Measurements from ENCODE around the gene VPS29.

DNA sequence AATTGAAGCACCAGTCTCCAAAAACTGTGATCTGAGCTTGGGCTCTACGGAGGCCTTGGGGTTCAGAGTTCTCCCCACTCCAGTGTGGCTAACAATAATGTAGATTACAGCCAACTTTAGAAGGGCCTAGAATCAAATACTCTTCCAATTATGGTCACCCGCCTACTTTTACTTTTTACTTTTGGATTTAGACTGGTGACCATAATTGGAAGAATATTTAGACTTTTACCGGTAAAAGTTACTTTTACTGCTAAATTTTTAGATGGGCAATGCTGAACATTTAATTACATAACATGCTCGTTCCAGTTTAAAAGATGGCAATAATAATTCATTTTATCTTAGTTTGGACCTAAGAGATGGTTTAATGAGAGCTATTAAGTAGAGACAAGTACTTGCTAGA is 42.1 kb upstream of the VPS29 start:
- TF ChIP-seq, protein P1, sequence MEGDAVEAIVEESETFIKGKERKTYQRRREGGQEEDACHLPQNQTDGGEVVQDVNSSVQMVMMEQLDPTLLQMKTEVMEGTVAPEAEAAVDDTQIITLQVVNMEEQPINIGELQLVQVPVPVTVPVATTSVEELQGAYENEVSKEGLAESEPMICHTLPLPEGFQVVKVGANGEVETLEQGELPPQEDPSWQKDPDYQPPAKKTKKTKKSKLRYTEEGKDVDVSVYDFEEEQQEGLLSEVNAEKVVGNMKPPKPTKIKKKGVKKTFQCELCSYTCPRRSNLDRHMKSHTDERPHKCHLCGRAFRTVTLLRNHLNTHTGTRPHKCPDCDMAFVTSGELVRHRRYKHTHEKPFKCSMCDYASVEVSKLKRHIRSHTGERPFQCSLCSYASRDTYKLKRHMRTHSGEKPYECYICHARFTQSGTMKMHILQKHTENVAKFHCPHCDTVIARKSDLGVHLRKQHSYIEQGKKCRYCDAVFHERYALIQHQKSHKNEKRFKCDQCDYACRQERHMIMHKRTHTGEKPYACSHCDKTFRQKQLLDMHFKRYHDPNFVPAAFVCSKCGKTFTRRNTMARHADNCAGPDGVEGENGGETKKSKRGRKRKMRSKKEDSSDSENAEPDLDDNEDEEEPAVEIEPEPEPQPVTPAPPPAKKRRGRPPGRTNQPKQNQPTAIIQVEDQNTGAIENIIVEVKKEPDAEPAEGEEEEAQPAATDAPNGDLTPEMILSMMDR (conservative IDR thresholded peaks at IDR 0.05; ENCODE audit: low read length) = no peak
- TF ChIP-seq EZH2phosphoT487 (IDR thresholded peaks at IDR 0.05; ENCODE audit: borderline replicate concordance, low read depth, low read length) = no peak

Data from OCI-LY7 (cell line).